HG03354 (cell line): ENCODE measurements around the gene GPLD1.
"Not testable (repeated sequence)": the region's sequence is repeated elsewhere in the genome, so short reads cannot be mapped to it uniquely, and the experiment has no call there.

Experiments
- ATAC-seq: cut with Tn5 transposase; IDR thresholded peaks from one replicate; pipeline ENCODE4 v1.9.1; 2021; ENCODE audit warnings: mild to moderate bottlenecking; ENCODE audit not compliant: unreplicated experiment, poor library complexity, severe bottlenecking

Gene GPLD1

GRCh38 chr6:24429146-24429545 is 60.2 kb downstream of the GPLD1 start:
- no peak for ATAC-seq

- no peak for ATAC-seq
Measured at GRCh38 chr6:24428615-24429014, 60.8 kb downstream of the GPLD1 start.

GRCh38 chr6:24426729-24427446 is 62.5 kb downstream of the GPLD1 start:
- ATAC-seq, result no peak

- ATAC-seq, result no peak
Measured at GRCh38 chr6:24425091-24425490, 64.3 kb downstream of the GPLD1 start.

GRCh38 chr6:24419526-24419925 is 69.9 kb downstream of the GPLD1 start:
- no peak for ATAC-seq

GRCh38 chr6:24415753-24416152 is 73.6 kb downstream of the GPLD1 start:
- ATAC-seq, result no peak

GRCh38 chr6:24414531-24414930 is 74.8 kb downstream of the GPLD1 start:
- ATAC-seq, result not testable (repeated sequence)

GRCh38 chr6:24412294-24412693 is 77.1 kb downstream of the GPLD1 start:
- no peak for ATAC-seq

GRCh38 chr6:24410622-24411021 is 78.8 kb downstream of the GPLD1 start:
- no peak for ATAC-seq

GRCh38 chr6:24408719-24409410 is 80.5 kb downstream of the GPLD1 start:
- peak; percentile 89 for ATAC-seq

GRCh38 chr6:24405262-24405661 is 84.1 kb downstream of the GPLD1 start:
- ATAC-seq, result no peak

- no peak for ATAC-seq
Measured at GRCh38 chr6:24403501-24403824, 85.9 kb downstream of the GPLD1 start.

GRCh38 chr6:24402697-24403500 is 86.5 kb downstream of the GPLD1 start, which contains the start of gene MRS2:
TSS of gene MRS2 (plus strand) at chr6:24402936. CDS start at chr6:24403047, 111 bp downstream.
- ATAC-seq, result peak; percentile 92

- no peak for ATAC-seq
Measured at GRCh38 chr6:24401458-24401857, 87.9 kb downstream of the GPLD1 start.

- ATAC-seq, result not testable (repeated sequence)
Measured at GRCh38 chr6:24400045-24401039, 89.0 kb downstream of the GPLD1 start.

- no peak for ATAC-seq
Measured at GRCh38 chr6:24397631-24398030, 91.7 kb downstream of the GPLD1 start.

- no peak for ATAC-seq
Measured at GRCh38 chr6:24396824-24397223, 92.6 kb downstream of the GPLD1 start.

- no peak for ATAC-seq
Measured at GRCh38 chr6:24394780-24395437, 94.5 kb downstream of the GPLD1 start.
